Measurements from ENCODE around the gene RAD51B.

- TF ChIP-seq CTCF (conservative IDR thresholded peaks at IDR 0.05 in 1 of 2, IDR thresholded peaks at IDR 0.05 in 1 of 2; ENCODE audit: low read depth in 1 of 2, low read length in 2 of 2) (no peak), EZH2 (IDR thresholded peaks at IDR 0.05; ENCODE audit: low read length, missing control alignments) (no peak)
Observed at GRCh38 chr14:68157971-68158371, 338.4 kb downstream of the RAD51B start.
